GM12878 (cell line): ENCODE measurements around the gene HSPE1. TPM values are rescaled to one million over a fixed set of nuclear protein-coding genes. Genes with fewer than 3 reads are reported as not detected.

Experiments used
- ATAC-seq: fragments of 200-7000 bp; cut with Tn5 transposase; 3 replicates; pipeline ENCODE4 v1.9.1; 2020; ENCODE audit warnings: mild to moderate bottlenecking, moderate library complexity
- BruUV-seq: library from RNA; stranded (reverse); fragments of 400-500 nt; replicated peaks from 2 replicates; lab custom pipeline; 2021; lab: Mats Ljungman, UMichigan
- CTCF ChIA-PET: fragments of 300-600 bp; sonication (Branson Sonifier 250); formaldehyde crosslinking; extraction: SDS; loops from one replicate; lab custom pipeline; 2021; ENCODE audit warnings: inconsistent platforms; lab: Yijun Ruan, JAX
- POLR2A ChIA-PET: fragments of 350-600 bp; formaldehyde crosslinking; extraction: SDS; loops from one replicate; lab custom pipeline; 2021; ENCODE audit warnings: inconsistent platforms; lab: Charles Lee
- RAD21 ChIA-PET: fragments of 300-600 bp; sonication (Branson Sonifier 250); formaldehyde crosslinking; loops from one replicate; lab custom pipeline; 2023; ENCODE audit warnings: antibody characterized with exemption; ENCODE audit not compliant: unreplicated experiment; lab: Charles Lee
- SMC1A ChIA-PET: fragments of 300-600 bp; sonication (Branson Sonifier 250); formaldehyde crosslinking; loops from one replicate; lab custom pipeline; 2023; ENCODE audit not compliant: unreplicated experiment, uncharacterized antibody; lab: Charles Lee
- DNase-seq: peaks from one replicate; pipeline ENCODE4 v3.0.0-alpha.2; 2011; ENCODE audit warnings: low read depth, low spot score
- FAIRE-seq: peaks from 3 replicates; lab custom pipeline; 2011; peaks lifted over from hg19 to GRCh38; lab: Jason Lieb, UNC
- H2AFZ ChIP-seq: 2 replicates; pipeline ENCODE4 v1.6.0; 2011; ENCODE audit warnings: low read depth, low read length, control low read depth; ENCODE audit not compliant: control insufficient read depth
- H3K27ac ChIP-seq: 2 replicates; pipeline ENCODE4 v1.5.1; 2011; ENCODE audit warnings: control low read depth; ENCODE audit not compliant: control insufficient read depth, insufficient read depth
- H3K27me3 ChIP-seq, 2 experiments: replicated peaks in 1 of 2; 2 replicates each; pipeline versions ENCODE4 v1.6.0 to v1.6.1; 2011; ENCODE audit warnings: low read length in 1 of 2; ENCODE audit not compliant: control insufficient read depth in 2 of 2, insufficient read depth in 2 of 2
- H3K36me3 ChIP-seq, 2 experiments: 2 replicates each; pipeline ENCODE4 v1.5.1; 2011; ENCODE audit warnings: low read length in 1 of 2; ENCODE audit not compliant: control insufficient read depth in 2 of 2, insufficient read depth in 2 of 2
- H3K4me1 ChIP-seq: 2 replicates; pipeline ENCODE4 v1.6.1; 2011; ENCODE audit warnings: mild to moderate bottlenecking, low read length, moderate library complexity, mixed read lengths; ENCODE audit not compliant: control insufficient read depth, insufficient read depth
- H3K4me2 ChIP-seq: 2 replicates; pipeline ENCODE4 v1.6.0; 2011; ENCODE audit warnings: control low read depth; ENCODE audit not compliant: control insufficient read depth, insufficient read depth
- H3K4me3 ChIP-seq: fragments of 200-600 bp; sonication (generic); 2 replicates; pipeline ENCODE4 v1.5.1; 2016
- H3K79me2 ChIP-seq: 2 replicates; pipeline ENCODE4 v1.6.0; 2011; ENCODE audit warnings: low read length; ENCODE audit not compliant: control insufficient read depth, insufficient read depth
- H3K9ac ChIP-seq: 2 replicates; pipeline ENCODE4 v1.8.0; 2011; ENCODE audit warnings: low read length, control low read depth, mixed read lengths; ENCODE audit not compliant: control insufficient read depth, insufficient read depth
- H3K9me3 ChIP-seq: replicated peaks from 3 replicates; pipeline ENCODE4 v1.5.1; 2011; ENCODE audit warnings: mild to moderate bottlenecking, low read length; ENCODE audit not compliant: control insufficient read depth, insufficient read depth
- H4K20me1 ChIP-seq: 2 replicates; pipeline ENCODE4 v1.6.0; 2011; ENCODE audit not compliant: control insufficient read depth, insufficient read depth
- CEBPB ChIP-seq, 2 experiments: fragments of 150-350 bp in 1 of 2; IDR thresholded peaks; 2 replicates each; pipeline ENCODE4 v1.6.1; 2012 to 2014; ENCODE audit warnings: low read depth in 2 of 2, low read length in 2 of 2, borderline replicate concordance in 1 of 2, inconsistent platforms in 1 of 2
- ETV6 ChIP-seq, 2 experiments: fragments of 450-650 bp in 1 of 2; IDR thresholded peaks in 1 of 2; conservative IDR thresholded peaks in 1 of 2; 2 replicates each; pipeline ENCODE4 v1.6.1; 2014; ENCODE audit warnings: antibody characterized with exemption in 1 of 2, borderline replicate concordance in 1 of 2, low read depth in 1 of 2, mild to moderate bottlenecking in 1 of 2, moderate library complexity in 1 of 2
- HCFC1 ChIP-seq: fragments of 150-350 bp; IDR thresholded peaks from 2 replicates; pipeline ENCODE4 v1.6.1; 2014; ENCODE audit warnings: low read length
- HDGF ChIP-seq: fragments of 450-650 bp; IDR thresholded peaks from 2 replicates; pipeline ENCODE4 v1.6.1; 2016; ENCODE audit warnings: antibody characterized with exemption
- MYC ChIP-seq: IDR thresholded peaks from 2 replicates; pipeline ENCODE4 v1.6.1; 2011; ENCODE audit warnings: mild to moderate bottlenecking, low read length, moderate library complexity, inconsistent platforms; ENCODE audit not compliant: insufficient read depth, insufficient replicate concordance, insufficient read length, severe bottlenecking
- NR2F1 ChIP-seq: fragments of 450-650 bp; conservative IDR thresholded peaks from 2 replicates; pipeline ENCODE4 v1.6.1; 2017; ENCODE audit warnings: mild to moderate bottlenecking
- SP1 ChIP-seq: IDR thresholded peaks from one replicate; pipeline ENCODE4 v1.6.1; 2011; ENCODE audit warnings: low read depth, low read length
- SRF ChIP-seq, 2 experiments: IDR thresholded peaks; 2 replicates each; pipeline ENCODE4 v1.6.1; 2011; ENCODE audit warnings: low read depth in 2 of 2, low read length in 2 of 2, mild to moderate bottlenecking in 1 of 2, moderate library complexity in 1 of 2
- TBL1XR1 ChIP-seq: IDR thresholded peaks from 2 replicates; pipeline ENCODE4 v1.6.1; 2012; ENCODE audit warnings: low read depth, low read length, improper control_type of control experiment
- ZNF622 ChIP-seq: fragments of 450-650 bp; IDR thresholded peaks from 2 replicates; pipeline ENCODE4 v1.6.1; 2017; ENCODE audit warnings: mild to moderate bottlenecking, inconsistent platforms
- WGBS: methylation state at CpG from one replicate; pipeline ENCODE4 v1.1.6; 2016; ENCODE audit warnings: low lambda C conversion rate; ENCODE audit not compliant: insufficient replicate concordance, insufficient coverage; ENCODE audit errors: missing lambda C conversion rate; 5-methylcytosine and 5-hydroxymethylcytosine counted together
- in situ Hi-C: fragments of 300-500 bp; cut with MboI; formaldehyde crosslinking; loops from 9 replicates; pipeline ENCODE4 v1.14.3; 2018; ENCODE audit warnings: mixed read lengths
- intact Hi-C: fragments of 100-400 bp; cut with micrococcal nuclease; formaldehyde crosslinking; loops from one replicate; pipeline ENCODE4 v1.14.2; 2022; ENCODE audit not compliant: unreplicated experiment
- polyA plus RNA-seq, 11 experiments: library from polyadenylated mRNA; depleted of rRNA in 4 of 11; unstranded in 6 of 11; stranded (reverse) in 5 of 11; fragments of >200 nt; fragmentation: Nextera tagmentation in 4 of 11; fragmentation: Illumina TruSeq in 1 of 11; extraction: Ambion mirVana in 4 of 11; extraction: Trizol in 1 of 11; gene quantifications; 1 replicate in 1 of 11; 2 replicates in 10 of 11; pipeline versions ENCODE4 v1.2.1 to v1.2.3, GENCODE V29; 2011 to 2016; ENCODE audit warnings: inconsistent platforms in 2 of 11, missing spikeins in 2 of 11, low read depth in 1 of 11
- total RNA-seq, 4 experiments: library from RNA; depleted of rRNA in 3 of 4; stranded (reverse); fragments of >200 nt in 3 of 4; fragmentation: Illumina TruSeq in 1 of 4; extraction: Trizol in 1 of 4; gene quantifications; 2 replicates each; pipeline versions ENCODE4 v1.2.1 to v1.2.3, GENCODE V29; 2013 to 2021
- TF ChIP-seq, protein P1 (sequence below): fragments of 450-650 bp; IDR thresholded peaks from 2 replicates; pipeline ENCODE4 v1.6.1; 2016; ENCODE audit warnings: mild to moderate bottlenecking, moderate library complexity, borderline replicate concordance
- TF ChIP-seq, protein P2 (sequence below), 3 experiments: IDR thresholded peaks in 2 of 3; conservative IDR thresholded peaks in 1 of 3; 2 replicates each; pipeline ENCODE4 v1.5.1; 2011; ENCODE audit warnings: low read depth in 3 of 3, low read length in 3 of 3, mild to moderate bottlenecking in 3 of 3, control low read depth in 2 of 3, moderate library complexity in 2 of 3, inconsistent platforms in 1 of 3, mixed read lengths in 1 of 3; ENCODE audit not compliant: control insufficient read depth in 2 of 3, insufficient read depth in 1 of 3; ENCODE audit errors: extremely low read depth in 1 of 3

The HSPE1 gene
- total and polyA plus RNA-seq, 10 of the 15 experiments (the other 5 are each of a cell fraction or from before 2014, with no cell fraction given): 180 to 1,096 (median 505) TPM

DNA sequence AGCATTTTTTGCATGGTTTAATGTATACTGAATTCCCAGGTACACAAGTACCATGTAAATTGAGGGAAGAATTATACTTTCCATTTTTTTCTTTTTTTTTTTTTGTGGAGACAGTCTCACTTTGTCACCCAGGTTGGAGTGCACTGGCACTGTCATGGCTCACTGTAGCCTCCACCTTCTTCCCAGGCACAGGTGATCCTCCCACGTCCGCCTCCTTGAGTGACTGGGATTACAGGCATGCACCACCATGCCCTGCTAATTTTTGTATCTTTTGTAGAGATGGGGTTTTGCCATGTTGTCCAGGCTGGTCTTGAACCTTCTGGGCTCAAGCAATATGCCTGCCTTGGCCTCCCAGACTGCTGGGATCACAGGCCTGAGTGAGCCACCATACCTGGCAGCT, 3.8 kb downstream of the HSPE1 start:
- no peak overlapping the region for H3K4me3 ChIP-seq
- no peaks in the 10 kb centered on the region for H3K27me3 ChIP-seq
- H3K9ac ChIP-seq: no peak overlapping the region
- H3K4me1 ChIP-seq: no peaks in the 10 kb centered on the region
- TF ChIP-seq HCFC1 (no peak), HDGF (no peak), TBL1XR1 (no peak), ZNF622 (no peak), ETV6 (conservative IDR thresholded peaks at IDR 0.05 in 1 of 2, IDR thresholded peaks at IDR 0.05 in 1 of 2; ENCODE audit: borderline replicate concordance in 1 of 2, low read depth in 1 of 2) (no peak), SRF (IDR thresholded peaks at IDR 0.05; ENCODE audit: low read depth in 2 of 2, low read length in 2 of 2) (no peak), CEBPB (IDR thresholded peaks at IDR 0.05; ENCODE audit: borderline replicate concordance in 1 of 2, low read depth in 2 of 2, low read length in 2 of 2) (no peak), SP1 (no peak), NR2F1 (no peak), MYC (no peak)
- TF ChIP-seq, protein P1, sequence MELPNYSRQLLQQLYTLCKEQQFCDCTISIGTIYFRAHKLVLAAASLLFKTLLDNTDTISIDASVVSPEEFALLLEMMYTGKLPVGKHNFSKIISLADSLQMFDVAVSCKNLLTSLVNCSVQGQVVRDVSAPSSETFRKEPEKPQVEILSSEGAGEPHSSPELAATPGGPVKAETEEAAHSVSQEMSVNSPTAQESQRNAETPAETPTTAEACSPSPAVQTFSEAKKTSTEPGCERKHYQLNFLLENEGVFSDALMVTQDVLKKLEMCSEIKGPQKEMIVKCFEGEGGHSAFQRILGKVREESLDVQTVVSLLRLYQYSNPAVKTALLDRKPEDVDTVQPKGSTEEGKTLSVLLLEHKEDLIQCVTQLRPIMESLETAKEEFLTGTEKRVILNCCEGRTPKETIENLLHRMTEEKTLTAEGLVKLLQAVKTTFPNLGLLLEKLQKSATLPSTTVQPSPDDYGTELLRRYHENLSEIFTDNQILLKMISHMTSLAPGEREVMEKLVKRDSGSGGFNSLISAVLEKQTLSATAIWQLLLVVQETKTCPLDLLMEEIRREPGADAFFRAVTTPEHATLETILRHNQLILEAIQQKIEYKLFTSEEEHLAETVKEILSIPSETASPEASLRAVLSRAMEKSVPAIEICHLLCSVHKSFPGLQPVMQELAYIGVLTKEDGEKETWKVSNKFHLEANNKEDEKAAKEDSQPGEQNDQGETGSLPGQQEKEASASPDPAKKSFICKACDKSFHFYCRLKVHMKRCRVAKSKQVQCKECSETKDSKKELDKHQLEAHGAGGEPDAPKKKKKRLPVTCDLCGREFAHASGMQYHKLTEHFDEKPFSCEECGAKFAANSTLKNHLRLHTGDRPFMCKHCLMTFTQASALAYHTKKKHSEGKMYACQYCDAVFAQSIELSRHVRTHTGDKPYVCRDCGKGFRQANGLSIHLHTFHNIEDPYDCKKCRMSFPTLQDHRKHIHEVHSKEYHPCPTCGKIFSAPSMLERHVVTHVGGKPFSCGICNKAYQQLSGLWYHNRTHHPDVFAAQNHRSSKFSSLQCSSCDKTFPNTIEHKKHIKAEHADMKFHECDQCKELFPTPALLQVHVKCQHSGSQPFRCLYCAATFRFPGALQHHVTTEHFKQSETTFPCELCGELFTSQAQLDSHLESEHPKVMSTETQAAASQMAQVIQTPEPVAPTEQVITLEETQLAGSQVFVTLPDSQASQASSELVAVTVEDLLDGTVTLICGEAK: no peak
- TF ChIP-seq, protein P2, sequence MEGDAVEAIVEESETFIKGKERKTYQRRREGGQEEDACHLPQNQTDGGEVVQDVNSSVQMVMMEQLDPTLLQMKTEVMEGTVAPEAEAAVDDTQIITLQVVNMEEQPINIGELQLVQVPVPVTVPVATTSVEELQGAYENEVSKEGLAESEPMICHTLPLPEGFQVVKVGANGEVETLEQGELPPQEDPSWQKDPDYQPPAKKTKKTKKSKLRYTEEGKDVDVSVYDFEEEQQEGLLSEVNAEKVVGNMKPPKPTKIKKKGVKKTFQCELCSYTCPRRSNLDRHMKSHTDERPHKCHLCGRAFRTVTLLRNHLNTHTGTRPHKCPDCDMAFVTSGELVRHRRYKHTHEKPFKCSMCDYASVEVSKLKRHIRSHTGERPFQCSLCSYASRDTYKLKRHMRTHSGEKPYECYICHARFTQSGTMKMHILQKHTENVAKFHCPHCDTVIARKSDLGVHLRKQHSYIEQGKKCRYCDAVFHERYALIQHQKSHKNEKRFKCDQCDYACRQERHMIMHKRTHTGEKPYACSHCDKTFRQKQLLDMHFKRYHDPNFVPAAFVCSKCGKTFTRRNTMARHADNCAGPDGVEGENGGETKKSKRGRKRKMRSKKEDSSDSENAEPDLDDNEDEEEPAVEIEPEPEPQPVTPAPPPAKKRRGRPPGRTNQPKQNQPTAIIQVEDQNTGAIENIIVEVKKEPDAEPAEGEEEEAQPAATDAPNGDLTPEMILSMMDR (IDR thresholded peaks at IDR 0.05 in 2 of 3, conservative IDR thresholded peaks at IDR 0.05 in 1 of 3; ENCODE audit: control insufficient read depth in 2 of 3, extremely low read depth in 1 of 3, insufficient read depth in 1 of 3, low read depth in 3 of 3, low read length in 3 of 3): no peak
- SMC1A ChIA-PET: interaction anchor here (3.5 to 5.0 kb wide), 2 partner anchors 10 to 12 kb away, joined by 14 to 34 read pairs; partner anchors contain the start of gene MOB4
- DNase-seq (no peak), FAIRE-seq (no peak), ATAC-seq (no peak)
- intact Hi-C loops: no loop called here
- H4K20me1 ChIP-seq: no peaks in the 10 kb centered on the region
- in situ Hi-C loops: no loop called here
- no peak overlapping the region for H3K4me2 ChIP-seq
- BruUV-seq: no TSS peak
- CTCF ChIA-PET: interaction anchor here (0.6 kb wide), 1 partner anchor 54 kb away, joined by 3 read pairs; no protein-coding TSS in a partner anchor
- no peak overlapping the region for H3K27ac ChIP-seq
- POLR2A ChIA-PET: interaction anchor here (0.6 to 12.1 kb wide), 3 partner anchors 11 to 1378 kb away, joined by 3 to 156 read pairs (median 3); partner anchors contain the start of gene MOB4
- H2AFZ ChIP-seq: no peak overlapping the region
- no peaks in the 10 kb centered on the region for H3K9me3 ChIP-seq
- H3K36me3 ChIP-seq: peaks cover 2 to 17% of the 10 kb centered on the region in 2 experiments
- WGBS: 100% methylated on average over 2 of the region's 2 CpGs
- RAD21 ChIA-PET: interaction anchor here (1.1 kb wide), 1 partner anchor 73 kb away, joined by 4 read pairs; no protein-coding TSS in a partner anchor
- H3K79me2 ChIP-seq: peaks cover 54% of the 10 kb centered on the region
